C4-2B (cell line): ENCODE data around the gene EPB41L2.

Experiments
- ZFX ChIP-seq: fragments of 450-650 bp; IDR thresholded peaks from 2 replicates; pipeline ENCODE4 v1.6.1; 2017
- TF ChIP-seq, protein P1 (sequence below): fragments of 450-650 bp; conservative IDR thresholded peaks from 2 replicates; pipeline ENCODE4 v1.5.1; 2017; ENCODE audit warnings: mild to moderate bottlenecking

DNA sequence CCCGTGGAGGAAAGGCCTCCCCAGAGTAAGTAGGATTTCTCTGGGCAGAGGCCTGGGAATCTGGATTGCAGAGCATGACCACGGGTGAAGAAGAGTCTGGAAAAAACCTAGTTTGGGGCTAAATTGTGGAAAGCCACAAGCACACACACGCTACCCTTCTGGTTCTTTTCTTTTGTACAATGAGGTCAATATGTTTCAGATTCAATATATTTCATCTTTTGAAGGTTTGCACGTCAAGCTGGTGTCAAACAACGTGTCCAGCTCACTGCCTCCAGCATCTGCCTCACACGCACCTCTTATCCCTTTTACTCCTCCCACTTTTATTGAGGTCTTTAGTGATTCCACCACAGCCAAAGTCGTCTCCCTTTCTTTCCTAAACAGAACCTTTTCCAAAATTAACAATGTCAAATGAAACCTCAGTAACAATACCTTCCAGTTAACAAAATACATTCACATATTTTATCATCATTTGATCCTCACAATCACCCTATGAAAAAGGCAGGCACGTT is 773 bp upstream of the EPB41L2 start:
- TF ChIP-seq, protein P1, sequence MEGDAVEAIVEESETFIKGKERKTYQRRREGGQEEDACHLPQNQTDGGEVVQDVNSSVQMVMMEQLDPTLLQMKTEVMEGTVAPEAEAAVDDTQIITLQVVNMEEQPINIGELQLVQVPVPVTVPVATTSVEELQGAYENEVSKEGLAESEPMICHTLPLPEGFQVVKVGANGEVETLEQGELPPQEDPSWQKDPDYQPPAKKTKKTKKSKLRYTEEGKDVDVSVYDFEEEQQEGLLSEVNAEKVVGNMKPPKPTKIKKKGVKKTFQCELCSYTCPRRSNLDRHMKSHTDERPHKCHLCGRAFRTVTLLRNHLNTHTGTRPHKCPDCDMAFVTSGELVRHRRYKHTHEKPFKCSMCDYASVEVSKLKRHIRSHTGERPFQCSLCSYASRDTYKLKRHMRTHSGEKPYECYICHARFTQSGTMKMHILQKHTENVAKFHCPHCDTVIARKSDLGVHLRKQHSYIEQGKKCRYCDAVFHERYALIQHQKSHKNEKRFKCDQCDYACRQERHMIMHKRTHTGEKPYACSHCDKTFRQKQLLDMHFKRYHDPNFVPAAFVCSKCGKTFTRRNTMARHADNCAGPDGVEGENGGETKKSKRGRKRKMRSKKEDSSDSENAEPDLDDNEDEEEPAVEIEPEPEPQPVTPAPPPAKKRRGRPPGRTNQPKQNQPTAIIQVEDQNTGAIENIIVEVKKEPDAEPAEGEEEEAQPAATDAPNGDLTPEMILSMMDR = no peak
- no peak for TF ChIP-seq ZFX
